IgD-negative memory B cell (primary cell): ENCODE results near the gene KCNJ2. TPM values are rescaled to one million over a fixed set of nuclear protein-coding genes. Genes with fewer than 3 reads are reported as not detected.
A peak's percentile ranks its signal among the peaks of the same experiment; 100 is the strongest.

Experiments used
- H3K27ac Mint-ChIP-seq, 3 donors: one replicate each; pipeline ENCODE4 v1.8.0; 2020 to 2022; ENCODE audit warnings: mild to moderate bottlenecking in 3 of 3, mixed read lengths in 3 of 3, moderate library complexity in 1 of 3
- H3K27me3 Mint-ChIP-seq: one replicate; pipeline ENCODE4 v1.8.0; 2021; ENCODE audit warnings: mixed read lengths
- H3K36me3 Mint-ChIP-seq: one replicate; pipeline ENCODE4 v1.8.0; 2020; ENCODE audit warnings: mild to moderate bottlenecking, mixed read lengths
- H3K4me1 Mint-ChIP-seq, 3 donors: one replicate each; pipeline ENCODE4 v1.8.0; 2020 to 2022; ENCODE audit warnings: mixed read lengths in 3 of 3, mild to moderate bottlenecking in 1 of 3
- H3K4me3 Mint-ChIP-seq, 4 donors: one replicate each; pipeline ENCODE4 v1.8.0; 2020 to 2022; ENCODE audit warnings: mild to moderate bottlenecking in 4 of 4, mixed read lengths in 4 of 4, moderate library complexity in 3 of 4
- H3K9me3 Mint-ChIP-seq, 3 donors: one replicate each; pipeline ENCODE4 v1.8.0; 2020 to 2021; ENCODE audit warnings: mixed read lengths in 3 of 3, mild to moderate bottlenecking in 1 of 3
- polyA plus RNA-seq: library from polyadenylated mRNA; unstranded; fragments of 300-500 nt; fragmentation: Illumina TruSeq; gene quantifications from one replicate; pipeline ENCODE4 v1.2.3, GENCODE V29; 2021

Gene KCNJ2
- polyA plus RNA-seq, 1 donor from 2014 or later, result not detected

- H3K4me3 Mint-ChIP-seq, result peak overlapping the region in 3 of 4 donors; percentile 67 to 88 (median 85)
- H3K4me1 Mint-ChIP-seq, result peaks cover 6 to 13% (median 6%) of the 10 kb centered on the region in 3 donors
- H3K36me3 Mint-ChIP-seq, result peaks cover 1% of the 10 kb centered on the region
- H3K9me3 Mint-ChIP-seq, result peaks cover 0 to 8% (median 0%) of the 10 kb centered on the region in 3 donors
- peaks cover 29% of the 10 kb centered on the region for H3K27me3 Mint-ChIP-seq
- H3K27ac Mint-ChIP-seq, result no peak overlapping the region
Measured at GRCh38 chr17:70169709-70170597, 621 bp downstream of the KCNJ2 start.

GRCh38 chr17:70171159-70171558 is 1.8 kb downstream of the KCNJ2 start:
- Mint-ChIP-seq H3K4me1 (peaks cover 6 to 13% (median 6%) of the 10 kb centered on the region in 3 donors), H3K27me3 (peaks cover 29% of the 10 kb centered on the region), H3K36me3 (peaks cover 1% of the 10 kb centered on the region), H3K4me3 (no peak overlapping the region), H3K27ac (no peak overlapping the region), H3K9me3 (peaks cover 0 to 5% (median 0%) of the 10 kb centered on the region in 3 donors)

- Mint-ChIP-seq H3K4me1 (peaks cover 6 to 13% (median 6%) of the 10 kb centered on the region in 3 donors), H3K4me3 (no peak overlapping the region), H3K27ac (no peak overlapping the region), H3K27me3 (peaks cover 26% of the 10 kb centered on the region), H3K36me3 (peaks cover 1% of the 10 kb centered on the region), H3K9me3 (peaks cover 0 to 5% (median 0%) of the 10 kb centered on the region in 3 donors)
Measured at GRCh38 chr17:70172449-70172848, 3.1 kb downstream of the KCNJ2 start.

GRCh38 chr17:70172923-70173322 is 3.6 kb downstream of the KCNJ2 start:
- H3K27ac Mint-ChIP-seq, result no peak overlapping the region
- H3K4me3 Mint-ChIP-seq, result no peak overlapping the region
- H3K36me3 Mint-ChIP-seq, result peaks cover 1% of the 10 kb centered on the region
- H3K9me3 Mint-ChIP-seq, result peaks cover 0 to 5% (median 0%) of the 10 kb centered on the region in 3 donors
- H3K4me1 Mint-ChIP-seq, result peaks cover 6 to 12% (median 6%) of the 10 kb centered on the region in 3 donors
- peaks cover 24% of the 10 kb centered on the region for H3K27me3 Mint-ChIP-seq

- peaks cover 1% of the 10 kb centered on the region for H3K36me3 Mint-ChIP-seq
- H3K9me3 Mint-ChIP-seq, result peaks cover 0 to 7% (median 0%) of the 10 kb centered on the region in 3 donors
- no peak overlapping the region for H3K27ac Mint-ChIP-seq
- peaks cover 0 to 4% (median 0%) of the 10 kb centered on the region in 3 donors for H3K4me1 Mint-ChIP-seq
- no peak overlapping the region for H3K4me3 Mint-ChIP-seq
- peaks cover 19% of the 10 kb centered on the region for H3K27me3 Mint-ChIP-seq
Measured at GRCh38 chr17:70173681-70174080, 4.3 kb downstream of the KCNJ2 start.

- H3K27ac Mint-ChIP-seq, result no peak overlapping the region
- H3K4me3 Mint-ChIP-seq, result no peak overlapping the region
- peaks cover 0 to 2% (median 0%) of the 10 kb centered on the region in 3 donors for H3K9me3 Mint-ChIP-seq
- peaks cover 0 to 3% (median 0%) of the 10 kb centered on the region in 3 donors for H3K4me1 Mint-ChIP-seq
- H3K27me3 Mint-ChIP-seq, result peaks cover 4% of the 10 kb centered on the region
- H3K36me3 Mint-ChIP-seq, result peaks cover 1% of the 10 kb centered on the region
Measured at GRCh38 chr17:70181376-70181775, 12.0 kb downstream of the KCNJ2 start.

GRCh38 chr17:70181866-70182265 is 12.5 kb downstream of the KCNJ2 start:
- H3K27ac Mint-ChIP-seq, result no peak overlapping the region
- H3K9me3 Mint-ChIP-seq, result peaks cover 0 to 2% (median 0%) of the 10 kb centered on the region in 3 donors
- H3K27me3 Mint-ChIP-seq, result peaks cover 4% of the 10 kb centered on the region

GRCh38 chr17:70183508-70183907 is 14.2 kb downstream of the KCNJ2 start:
- Mint-ChIP-seq H3K36me3 (peaks cover 1% of the 10 kb centered on the region), H3K4me3 (no peak overlapping the region), H3K27me3 (peaks cover 2% of the 10 kb centered on the region), H3K4me1 (peaks cover 0 to 3% (median 0%) of the 10 kb centered on the region in 3 donors), H3K27ac (no peak overlapping the region), H3K9me3 (no peaks in the 10 kb centered on the region)

More at GRCh38 chr17:70181866-70182265, 12.5 kb downstream of the KCNJ2 start:
- Mint-ChIP-seq H3K4me1 (peaks cover 0 to 3% (median 0%) of the 10 kb centered on the region in 3 donors), H3K4me3 (no peak overlapping the region), H3K36me3 (peaks cover 1% of the 10 kb centered on the region)

- H3K4me1 Mint-ChIP-seq, result peaks cover 0 to 3% (median 0%) of the 10 kb centered on the region in 3 donors
- no peak overlapping the region for H3K4me3 Mint-ChIP-seq
- peaks cover 2% of the 10 kb centered on the region for H3K27me3 Mint-ChIP-seq
- peaks cover 0 to 4% (median 0%) of the 10 kb centered on the region in 3 donors for H3K9me3 Mint-ChIP-seq
- no peak overlapping the region for H3K27ac Mint-ChIP-seq
- H3K36me3 Mint-ChIP-seq, result peaks cover 1% of the 10 kb centered on the region
Measured at GRCh38 chr17:70184207-70184606, 14.9 kb downstream of the KCNJ2 start.

- H3K27me3 Mint-ChIP-seq, result peaks cover 2% of the 10 kb centered on the region
- peaks cover 0 to 2% (median 0%) of the 10 kb centered on the region in 3 donors for H3K4me1 Mint-ChIP-seq
- peaks cover 1% of the 10 kb centered on the region for H3K36me3 Mint-ChIP-seq
- H3K9me3 Mint-ChIP-seq, result peaks cover 0 to 4% (median 0%) of the 10 kb centered on the region in 3 donors
- H3K27ac Mint-ChIP-seq, result no peak overlapping the region
- peak overlapping the region in 1 of 4 donors; percentile 72 for H3K4me3 Mint-ChIP-seq
Measured at GRCh38 chr17:70184770-70185169, 15.4 kb downstream of the KCNJ2 start.

- H3K9me3 Mint-ChIP-seq, result peaks cover 0 to 4% (median 0%) of the 10 kb centered on the region in 3 donors
- H3K4me3 Mint-ChIP-seq, result no peak overlapping the region
- H3K27ac Mint-ChIP-seq, result no peak overlapping the region
- H3K27me3 Mint-ChIP-seq, result no peaks in the 10 kb centered on the region
- H3K4me1 Mint-ChIP-seq, result peaks cover 0 to 2% (median 0%) of the 10 kb centered on the region in 3 donors
- peaks cover 1% of the 10 kb centered on the region for H3K36me3 Mint-ChIP-seq
Measured at GRCh38 chr17:70185285-70185684, 16.0 kb downstream of the KCNJ2 start.

GRCh38 chr17:70187383-70187782 is 18.1 kb downstream of the KCNJ2 start:
- H3K27ac Mint-ChIP-seq, result no peak overlapping the region
- H3K4me3 Mint-ChIP-seq, result no peak overlapping the region
- H3K27me3 Mint-ChIP-seq, result no peaks in the 10 kb centered on the region
- peaks cover 0 to 2% (median 0%) of the 10 kb centered on the region in 3 donors for H3K4me1 Mint-ChIP-seq
- H3K9me3 Mint-ChIP-seq, result peaks cover 0 to 4% (median 0%) of the 10 kb centered on the region in 3 donors
- peaks cover 1% of the 10 kb centered on the region for H3K36me3 Mint-ChIP-seq

GRCh38 chr17:70190959-70191805 is 21.9 kb downstream of the KCNJ2 start:
- H3K36me3 Mint-ChIP-seq, result no peaks in the 10 kb centered on the region
- no peak overlapping the region for H3K27ac Mint-ChIP-seq
- H3K27me3 Mint-ChIP-seq, result peaks cover 5% of the 10 kb centered on the region
- H3K4me1 Mint-ChIP-seq, result no peaks in the 10 kb centered on the region
- no peak overlapping the region for H3K4me3 Mint-ChIP-seq
- H3K9me3 Mint-ChIP-seq, result peaks cover 0 to 4% (median 4%) of the 10 kb centered on the region in 3 donors

GRCh38 chr17:70195091-70195490 is 25.8 kb downstream of the KCNJ2 start:
- H3K4me1 Mint-ChIP-seq, result no peaks in the 10 kb centered on the region
- H3K36me3 Mint-ChIP-seq, result peaks cover 3% of the 10 kb centered on the region
- H3K4me3 Mint-ChIP-seq, result no peak overlapping the region
- H3K27me3 Mint-ChIP-seq, result peaks cover 5% of the 10 kb centered on the region
- H3K9me3 Mint-ChIP-seq, result peaks cover 0 to 8% (median 3%) of the 10 kb centered on the region in 3 donors
- no peak overlapping the region for H3K27ac Mint-ChIP-seq
